ENCODE measurements around the gene IGF2BP2. TPM values are rescaled to one million over a fixed set of nuclear protein-coding genes. Genes with fewer than 3 reads are reported as not detected.
"Not testable (repeated sequence)": the region's sequence is repeated elsewhere in the genome, so short reads cannot be mapped to it uniquely, and the experiment has no call there.

IGF2BP2 gene
- total RNA-seq, 4 donors from 2014 or later: 5.4 to 7.9 (median 6.2) TPM

GRCh38 chr3:185857208-185857607 lies 32.4 kb upstream of the IGF2BP2 start:
- H3K9me3 ChIP-seq: peaks cover 0 to 18% (median 8%) of the 10 kb centered on the region in 4 donors
- no peak overlapping the region for H3K27ac ChIP-seq (replicated peaks in 1 of 4)
- no peak overlapping the region for H3K4me3 ChIP-seq
- no peaks in the 10 kb centered on the region for H3K27me3 ChIP-seq
- TF ChIP-seq CTCF (IDR thresholded peaks at IDR 0.05): no peak
- no peak for TF ChIP-seq POLR2A (IDR thresholded peaks at IDR 0.05; ENCODE audit: low read depth)
- TF ChIP-seq POLR2AphosphoS5 (IDR thresholded peaks at IDR 0.05): no peak
- TF ChIP-seq EP300 (IDR thresholded peaks at IDR 0.05): no peak
- DNase-seq (ENCODE audit: extremely low spot score): no peak
- no peaks in the 10 kb centered on the region for H3K4me1 ChIP-seq
- intact Hi-C loops (cut with DNase I): no loop called here
- 80% methylated on average over 3 of the region's 3 CpGs for WGBS
- H3K36me3 ChIP-seq: no peaks in the 10 kb centered on the region

GRCh38 chr3:185856652-185857051 lies 31.8 kb upstream of the IGF2BP2 start:
- TF ChIP-seq POLR2AphosphoS5 (IDR thresholded peaks at IDR 0.05) (no peak), CTCF (IDR thresholded peaks at IDR 0.05) (no peak)
- H3K36me3 ChIP-seq: no peaks in the 10 kb centered on the region
- no peak overlapping the region for H3K27ac ChIP-seq (replicated peaks in 1 of 4)
- no peaks in the 10 kb centered on the region for H3K4me1 ChIP-seq
- no peaks in the 10 kb centered on the region for H3K27me3 ChIP-seq
- intact Hi-C loops (cut with DNase I): no loop called here
- H3K4me3 ChIP-seq: no peak overlapping the region
- peaks cover 0 to 18% (median 8%) of the 10 kb centered on the region in 4 donors for H3K9me3 ChIP-seq
- DNase-seq (ENCODE audit: extremely low spot score): no peak

- peaks cover 0 to 18% (median 8%) of the 10 kb centered on the region in 4 donors for H3K9me3 ChIP-seq
- H3K36me3 ChIP-seq; H3K27ac ChIP-seq (replicated peaks in 1 of 4); H3K4me1 ChIP-seq; H3K27me3 ChIP-seq; DNase-seq (ENCODE audit: extremely low spot score); intact Hi-C loops (cut with DNase I); H3K4me3 ChIP-seq: not testable (repeated sequence)
- 90% methylated on average over 3 of the region's 3 CpGs for WGBS
Observed at GRCh38 chr3:185853771-185854170, 28.9 kb upstream of the IGF2BP2 start.

- Histone ChIP-seq H3K27ac (replicated peaks in 1 of 4) (no peak overlapping the region), H3K9me3 (peaks cover 0 to 18% (median 8%) of the 10 kb centered on the region in 4 donors), H3K4me1 (no peaks in the 10 kb centered on the region), H3K27me3 (peaks cover 0 to 11% (median 0%) of the 10 kb centered on the region in 4 donors), H3K36me3 (no peaks in the 10 kb centered on the region), H3K4me3 (no peak overlapping the region)
- no peak for DNase-seq (ENCODE audit: extremely low spot score)
- TF ChIP-seq POLR2A (IDR thresholded peaks at IDR 0.05; ENCODE audit: low read depth): no peak
- no peak for TF ChIP-seq EP300 (IDR thresholded peaks at IDR 0.05)
- no peak for TF ChIP-seq CTCF (IDR thresholded peaks at IDR 0.05)
- no peak for TF ChIP-seq POLR2AphosphoS5 (IDR thresholded peaks at IDR 0.05)
- WGBS: 87% methylated on average over 4 of the region's 4 CpGs
- intact Hi-C loops (cut with DNase I): no loop called here
Observed at GRCh38 chr3:185852635-185853034, 27.8 kb upstream of the IGF2BP2 start.

GRCh38 chr3:185851959-185852358 lies 27.1 kb upstream of the IGF2BP2 start:
- no peaks in the 10 kb centered on the region for H3K36me3 ChIP-seq
- H3K27ac ChIP-seq (replicated peaks in 1 of 4): no peak overlapping the region
- no peaks in the 10 kb centered on the region for H3K4me1 ChIP-seq
- intact Hi-C loops (cut with DNase I): no loop called here
- H3K27me3 ChIP-seq: peaks cover 0 to 11% (median 0%) of the 10 kb centered on the region in 4 donors
- TF ChIP-seq CTCF (IDR thresholded peaks at IDR 0.05): no peak
- TF ChIP-seq EP300 (IDR thresholded peaks at IDR 0.05): no peak
- no peak for TF ChIP-seq POLR2A (IDR thresholded peaks at IDR 0.05; ENCODE audit: low read depth)
- TF ChIP-seq POLR2AphosphoS5 (IDR thresholded peaks at IDR 0.05): no peak
- whole genome bisulfite sequencing: 92% methylated on average over 1 of the region's 1 CpG
- no peak for DNase-seq (ENCODE audit: extremely low spot score)
- H3K9me3 ChIP-seq: peaks cover 0 to 14% (median 8%) of the 10 kb centered on the region in 4 donors
- no peak overlapping the region for H3K4me3 ChIP-seq
